Endothelial cell of umbilical vein (primary cell): ENCODE results near the gene TCN1.

Experiments
- EZH2 ChIP-seq: IDR thresholded peaks from 2 replicates; pipeline ENCODE4 v1.6.1; 2012; ENCODE audit warnings: borderline replicate concordance, low read depth, mild to moderate bottlenecking, moderate library complexity, low read length, inconsistent platforms; ENCODE audit not compliant: severe bottlenecking
- FOS ChIP-seq: IDR thresholded peaks from 2 replicates; pipeline ENCODE4 v1.6.1; 2011; ENCODE audit warnings: mild to moderate bottlenecking, low read length, moderate library complexity, borderline replicate concordance; ENCODE audit not compliant: insufficient read depth
- GATA2 ChIP-seq: IDR thresholded peaks from 2 replicates; pipeline ENCODE4 v1.7.0; 2011; ENCODE audit warnings: low read depth, mild to moderate bottlenecking, moderate library complexity, mixed read lengths, low read length; ENCODE audit not compliant: insufficient read length, insufficient read depth
- POLR2A ChIP-seq: IDR thresholded peaks from 2 replicates; pipeline ENCODE4 v1.6.1; 2012; ENCODE audit warnings: low read depth, mild to moderate bottlenecking, control low read depth, low read length
- POLR2AphosphoS5 ChIP-seq: IDR thresholded peaks from 2 replicates; pipeline ENCODE4 v1.6.1; 2012; ENCODE audit warnings: low read depth, mild to moderate bottlenecking, control low read depth, low read length, moderate library complexity; ENCODE audit not compliant: insufficient read depth
- TF ChIP-seq, protein P1 (sequence below), 2 donors: IDR thresholded peaks; 1 replicate in 1 of 2; 2 replicates in 1 of 2; pipeline ENCODE4 v1.5.1; 2011; ENCODE audit warnings: low read length in 2 of 2, mild to moderate bottlenecking in 2 of 2, moderate library complexity in 2 of 2, control low read depth in 1 of 2, inconsistent platforms in 1 of 2, low read depth in 1 of 2; ENCODE audit not compliant: insufficient read depth in 1 of 2; ENCODE audit errors: extremely low read depth in 1 of 2

DNA sequence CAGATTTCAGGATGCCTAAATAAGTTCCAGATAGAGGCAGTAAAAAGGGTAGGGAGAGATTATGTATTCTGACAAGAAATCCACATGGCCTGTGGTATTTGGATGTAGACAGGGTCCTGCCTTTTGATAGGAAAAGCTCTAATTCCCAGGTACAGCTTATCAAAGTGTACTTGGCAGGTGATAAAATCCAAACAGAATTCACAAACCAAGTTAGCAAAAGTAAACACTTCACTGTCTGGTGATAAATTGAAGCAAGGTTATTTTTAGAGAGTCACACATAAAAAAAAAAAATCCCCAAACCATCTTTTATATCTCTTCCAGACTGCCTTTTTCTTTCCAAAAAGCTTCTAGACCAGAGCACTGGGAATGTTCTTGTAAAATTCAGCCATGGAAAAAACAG is 26.7 kb downstream of the TCN1 start:
- TF ChIP-seq, protein P1, sequence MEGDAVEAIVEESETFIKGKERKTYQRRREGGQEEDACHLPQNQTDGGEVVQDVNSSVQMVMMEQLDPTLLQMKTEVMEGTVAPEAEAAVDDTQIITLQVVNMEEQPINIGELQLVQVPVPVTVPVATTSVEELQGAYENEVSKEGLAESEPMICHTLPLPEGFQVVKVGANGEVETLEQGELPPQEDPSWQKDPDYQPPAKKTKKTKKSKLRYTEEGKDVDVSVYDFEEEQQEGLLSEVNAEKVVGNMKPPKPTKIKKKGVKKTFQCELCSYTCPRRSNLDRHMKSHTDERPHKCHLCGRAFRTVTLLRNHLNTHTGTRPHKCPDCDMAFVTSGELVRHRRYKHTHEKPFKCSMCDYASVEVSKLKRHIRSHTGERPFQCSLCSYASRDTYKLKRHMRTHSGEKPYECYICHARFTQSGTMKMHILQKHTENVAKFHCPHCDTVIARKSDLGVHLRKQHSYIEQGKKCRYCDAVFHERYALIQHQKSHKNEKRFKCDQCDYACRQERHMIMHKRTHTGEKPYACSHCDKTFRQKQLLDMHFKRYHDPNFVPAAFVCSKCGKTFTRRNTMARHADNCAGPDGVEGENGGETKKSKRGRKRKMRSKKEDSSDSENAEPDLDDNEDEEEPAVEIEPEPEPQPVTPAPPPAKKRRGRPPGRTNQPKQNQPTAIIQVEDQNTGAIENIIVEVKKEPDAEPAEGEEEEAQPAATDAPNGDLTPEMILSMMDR (IDR thresholded peaks at IDR 0.05; ENCODE audit: extremely low read depth in 1 of 2, insufficient read depth in 1 of 2, low read depth in 1 of 2, low read length in 2 of 2), result no peak
- TF ChIP-seq EZH2 (no peak), POLR2A (no peak), POLR2AphosphoS5 (no peak), FOS (no peak), GATA2 (no peak)
